Measurements from ENCODE around the gene ISYNA1. TPM values are rescaled to one million over a fixed set of nuclear protein-coding genes. Genes with fewer than 3 reads are reported as not detected.
A peak's percentile ranks its signal among the peaks of the same experiment; 100 is the strongest.

The ISYNA1 gene
- total and polyA plus RNA-seq, 2 of the 13 experiments (the other 11 are each of a cell fraction or from before 2014, with no cell fraction given) = 29.6 to 48.5 TPM

GRCh38 chr19:18475762-18476331 lies 37.9 kb upstream of the ISYNA1 start:
- ATAC-seq = peak; percentile 73
- CTCF ChIA-PET (ENCODE audit: low intra/inter-chr PET ratio, low total read pairs) = no interaction called here
- peaks cover 10% of the 10 kb centered on the region; the same call in 1 of the 2 replicates for H4K20me1 ChIP-seq (ENCODE audit: insufficient read depth, low read length)
- no peaks in the 10 kb centered on the region for H3K27me3 ChIP-seq (ENCODE audit: control insufficient read depth in 1 of 2, insufficient read depth in 2 of 2, low read length in 2 of 2)
- H3K4me2 ChIP-seq (ENCODE audit: low read depth, low read length) = peak overlapping the region; percentile 87
- peaks cover under 1 to 2% of the 10 kb centered on the region in 2 experiments; a peak in 2 of 5 replicates for H3K36me3 ChIP-seq (replicated peaks in 1 of 2; ENCODE audit: control insufficient read depth in 1 of 2, insufficient read depth in 2 of 2, low read length in 2 of 2)
- in situ Hi-C loops (cut with HindIII; ENCODE audit: extremely low pct_ligation_motif_present, low pct_unique_long_range_greater_than_20kb) = loop anchor here (10.0 kb wide), 2 partner anchors 49 to 199 kb away; partner anchors contain the start of gene ELL
- H3K4me3 ChIP-seq (replicated peaks in 1 of 3; ENCODE audit: insufficient read depth in 1 of 3, low read depth in 2 of 3, low read length in 3 of 3) = peak overlapping the region in 2 of 3 experiments; percentile 33 to 57; a peak in 3 of 6 replicates
- BruUV-seq (replicated peaks) = no TSS peak
- H2AFZ ChIP-seq (ENCODE audit: low read length) = no peak overlapping the region
- H3K79me2 ChIP-seq (ENCODE audit: insufficient read depth, low read length) = peaks cover 67% of the 10 kb centered on the region
- peaks cover 82% of the 10 kb centered on the region for H3K4me1 ChIP-seq (ENCODE audit: insufficient read depth, low read length)
- POLR2A ChIA-PET = interaction anchor here (0.5 to 1.1 kb wide), 6 partner anchors 9 to 203 kb away, joined by 3 to 5 read pairs (median 4); partner anchors contain the start of gene ELL
- intact Hi-C loops (cut with micrococcal nuclease; ENCODE audit: unreplicated experiment) = loop anchor here (5.0 kb wide), 1 partner anchor 96 kb away; the partner anchor contains the start of gene UBA52
- WGBS (ENCODE audit: low lambda C conversion rate) = 0% methylated on average over 12 of the region's 19 CpGs
- H3K9ac ChIP-seq (ENCODE audit: insufficient read depth, low read depth, low read length) = peak overlapping the region; percentile 41
- peak overlapping the region; percentile 70 for H3K27ac ChIP-seq (ENCODE audit: extremely low read length, insufficient read depth, low read length)
- H3K9me3 ChIP-seq (ENCODE audit: low read length) = no peaks in the 10 kb centered on the region
- DNase-seq (ENCODE audit: low spot score) = peak; percentile 75
- peak; percentile 64 for FAIRE-seq
- no peak for TF ChIP-seq HOXA7 (CRISPR knock-in tag; IDR thresholded peaks at IDR 0.05)
- TF ChIP-seq ZNF616 (CRISPR knock-in tag; IDR thresholded peaks at IDR 0.05; ENCODE audit: low read depth) = no peak
- peak; percentile 88 for TF ChIP-seq ZNF441 (CRISPR knock-in tag; IDR thresholded peaks at IDR 0.05; ENCODE audit: borderline replicate concordance)
- 0 out of 2 replicates have a peak, but pooled peaks have one; percentile 38 for TF ChIP-seq ZBTB21 (CRISPR knock-in tag; IDR thresholded peaks at IDR 0.05)
- no peak for TF ChIP-seq FOXK1 (CRISPR knock-in tag; IDR thresholded peaks at IDR 0.05; ENCODE audit: borderline replicate concordance, low read depth)
- no peak for TF ChIP-seq ZNF670 (CRISPR knock-in tag; IDR thresholded peaks at IDR 0.05; ENCODE audit: borderline replicate concordance)
- peak; percentile 84 for TF ChIP-seq DZIP1 (CRISPR knock-in tag; IDR thresholded peaks at IDR 0.05)
- TF ChIP-seq NFKBIZ (CRISPR knock-in tag; IDR thresholded peaks at IDR 0.05) = 0 out of 2 replicates have a peak, but pooled peaks have one; percentile 23
- TF ChIP-seq SKIL (CRISPR knock-in tag; IDR thresholded peaks at IDR 0.05; ENCODE audit: borderline replicate concordance) = no peak
- TF ChIP-seq ZNF318 (CRISPR knock-in tag; IDR thresholded peaks at IDR 0.05) = no peak
